Glutamatergic neuron (in vitro differentiated cells): ENCODE data around the gene SF3B2. TPM values are rescaled to one million over a fixed set of nuclear protein-coding genes. Genes with fewer than 3 reads are reported as not detected.
"Not testable (repeated sequence)": the region's sequence is repeated elsewhere in the genome, so short reads cannot be mapped to it uniquely, and the experiment has no call there.

Experiments
- DNase-seq: peaks from one replicate; pipeline ENCODE4 v3.0.0; 2022
- H3K27ac Mint-ChIP-seq: one replicate; pipeline ENCODE4 v1.8.0; 2020; ENCODE audit warnings: mild to moderate bottlenecking, mixed read lengths, inconsistent platforms; ENCODE audit not compliant: unreplicated experiment
- H3K27me3 Mint-ChIP-seq: one replicate; pipeline ENCODE4 v1.8.0; 2020; ENCODE audit warnings: mild to moderate bottlenecking, moderate library complexity, mixed read lengths, inconsistent platforms; ENCODE audit not compliant: unreplicated experiment
- H3K36me3 Mint-ChIP-seq: one replicate; pipeline ENCODE4 v1.8.0; 2020; ENCODE audit warnings: mild to moderate bottlenecking, mixed read lengths, inconsistent platforms; ENCODE audit not compliant: unreplicated experiment
- H3K4me1 Mint-ChIP-seq: one replicate; pipeline ENCODE4 v1.8.0; 2020; ENCODE audit warnings: mild to moderate bottlenecking, low read depth, mixed read lengths, inconsistent platforms; ENCODE audit not compliant: unreplicated experiment
- H3K4me3 Mint-ChIP-seq: one replicate; pipeline ENCODE4 v1.8.0; 2020; ENCODE audit warnings: mild to moderate bottlenecking, mixed read lengths, inconsistent platforms; ENCODE audit not compliant: unreplicated experiment
- H3K9me3 Mint-ChIP-seq: one replicate; pipeline ENCODE4 v1.8.0; 2020; ENCODE audit warnings: mild to moderate bottlenecking, moderate library complexity, mixed read lengths, inconsistent platforms; ENCODE audit not compliant: unreplicated experiment
- total RNA-seq: library from RNA; stranded (reverse); fragmentation: NEBNext Ultra II Directional; extraction: Animal tissue kit (Norgen Biotek cat#: 25700); gene quantifications from one replicate; pipeline ENCODE4 v1.2.1, GENCODE V29; 2021; ENCODE audit not compliant: unreplicated experiment
- TF ChIP-seq, protein P1 (sequence below): fragments of 200-600 bp; sonication (generic); IDR thresholded peaks from one replicate; pipeline ENCODE4 v1.5.0; 2021; ENCODE audit not compliant: partially characterized antibody, unreplicated experiment

SF3B2 gene
- total RNA-seq, 1 donor from 2014 or later, result 187 TPM

DNA sequence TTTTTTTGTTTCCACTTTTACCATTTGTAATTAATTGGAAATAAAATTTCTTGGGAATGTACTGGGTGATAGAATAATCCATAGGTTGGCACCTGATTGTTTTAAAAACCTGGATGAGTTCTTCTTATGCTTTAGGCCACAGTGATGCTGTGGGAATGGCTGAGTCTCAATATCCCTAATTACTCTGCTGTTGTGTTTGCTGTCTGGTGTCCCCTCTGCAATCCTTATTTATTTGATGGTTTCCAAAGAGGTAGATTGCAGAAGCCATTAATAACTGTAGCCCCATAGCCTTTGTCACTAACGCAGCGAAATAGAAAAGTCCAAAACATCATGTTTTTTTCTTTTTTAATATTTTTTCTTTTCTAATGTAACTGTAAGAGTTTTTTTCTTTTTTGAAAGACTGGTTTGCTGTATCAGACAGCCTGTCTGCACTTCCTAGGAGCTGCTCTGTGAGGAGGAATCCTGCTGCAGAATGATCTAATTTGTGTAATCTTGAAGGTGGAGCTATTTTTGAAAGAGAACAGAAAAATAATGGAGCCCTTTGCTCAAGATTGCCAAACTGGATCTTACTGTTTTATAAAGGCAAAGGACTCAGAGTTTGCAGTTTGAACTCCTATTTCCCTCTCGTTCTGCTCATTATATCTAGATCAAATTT lies 32.8 kb downstream of the SF3B2 start:
- Mint-ChIP-seq H3K9me3 (peaks cover 3% of the 10 kb centered on the region), H3K36me3 (no peaks in the 10 kb centered on the region), H3K27me3 (no peaks in the 10 kb centered on the region), H3K27ac (no peak overlapping the region), H3K4me3 (no peak overlapping the region), H3K4me1 (peaks cover 12% of the 10 kb centered on the region)
- no peak for DNase-seq
- TF ChIP-seq, protein P1, sequence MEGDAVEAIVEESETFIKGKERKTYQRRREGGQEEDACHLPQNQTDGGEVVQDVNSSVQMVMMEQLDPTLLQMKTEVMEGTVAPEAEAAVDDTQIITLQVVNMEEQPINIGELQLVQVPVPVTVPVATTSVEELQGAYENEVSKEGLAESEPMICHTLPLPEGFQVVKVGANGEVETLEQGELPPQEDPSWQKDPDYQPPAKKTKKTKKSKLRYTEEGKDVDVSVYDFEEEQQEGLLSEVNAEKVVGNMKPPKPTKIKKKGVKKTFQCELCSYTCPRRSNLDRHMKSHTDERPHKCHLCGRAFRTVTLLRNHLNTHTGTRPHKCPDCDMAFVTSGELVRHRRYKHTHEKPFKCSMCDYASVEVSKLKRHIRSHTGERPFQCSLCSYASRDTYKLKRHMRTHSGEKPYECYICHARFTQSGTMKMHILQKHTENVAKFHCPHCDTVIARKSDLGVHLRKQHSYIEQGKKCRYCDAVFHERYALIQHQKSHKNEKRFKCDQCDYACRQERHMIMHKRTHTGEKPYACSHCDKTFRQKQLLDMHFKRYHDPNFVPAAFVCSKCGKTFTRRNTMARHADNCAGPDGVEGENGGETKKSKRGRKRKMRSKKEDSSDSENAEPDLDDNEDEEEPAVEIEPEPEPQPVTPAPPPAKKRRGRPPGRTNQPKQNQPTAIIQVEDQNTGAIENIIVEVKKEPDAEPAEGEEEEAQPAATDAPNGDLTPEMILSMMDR, result no peak

DNA sequence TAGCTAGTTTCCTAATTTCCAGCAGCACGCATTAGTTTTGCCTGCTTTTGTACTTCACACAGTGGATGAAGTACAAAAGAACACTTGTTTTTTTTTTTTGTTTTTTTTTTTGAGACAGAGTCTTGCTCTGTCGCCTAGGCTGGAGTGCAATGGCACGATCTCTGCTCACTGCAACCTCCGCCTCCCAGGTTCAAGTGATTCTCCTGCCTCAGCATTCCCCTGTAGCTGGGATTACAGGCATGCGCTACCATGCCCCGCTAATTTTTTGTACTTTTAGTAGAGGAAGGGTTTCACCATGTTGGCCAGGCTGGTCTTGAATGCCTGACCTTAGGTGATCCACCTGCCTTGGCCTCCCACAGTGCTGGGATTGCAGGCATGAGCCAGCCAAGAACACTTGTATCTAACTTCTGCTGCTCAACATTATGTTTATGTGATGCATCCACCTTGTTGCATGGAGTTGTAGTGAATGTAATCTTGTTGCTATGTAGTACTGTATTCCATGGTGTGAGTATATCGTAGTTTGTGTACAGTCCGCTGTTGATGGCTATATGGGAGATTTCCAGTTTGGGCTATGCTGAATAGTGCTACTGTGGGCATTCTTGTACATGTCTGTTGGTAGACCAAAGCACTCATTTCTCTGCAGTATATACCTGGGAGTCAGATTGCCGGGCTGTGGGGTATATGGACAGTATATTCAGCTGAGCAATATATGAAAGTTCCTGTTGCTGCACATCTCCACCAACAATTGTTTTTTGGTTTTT lies 35.2 kb downstream of the SF3B2 start:
- H3K9me3 Mint-ChIP-seq, result peaks cover 2% of the 10 kb centered on the region
- no peak overlapping the region for H3K4me3 Mint-ChIP-seq
- TF ChIP-seq, protein P1, result no peak
- DNase-seq, result no peak
- no peaks in the 10 kb centered on the region for H3K27me3 Mint-ChIP-seq
- no peak overlapping the region for H3K27ac Mint-ChIP-seq
- H3K4me1 Mint-ChIP-seq, result peaks cover 12% of the 10 kb centered on the region
- H3K36me3 Mint-ChIP-seq, result no peaks in the 10 kb centered on the region

DNA sequence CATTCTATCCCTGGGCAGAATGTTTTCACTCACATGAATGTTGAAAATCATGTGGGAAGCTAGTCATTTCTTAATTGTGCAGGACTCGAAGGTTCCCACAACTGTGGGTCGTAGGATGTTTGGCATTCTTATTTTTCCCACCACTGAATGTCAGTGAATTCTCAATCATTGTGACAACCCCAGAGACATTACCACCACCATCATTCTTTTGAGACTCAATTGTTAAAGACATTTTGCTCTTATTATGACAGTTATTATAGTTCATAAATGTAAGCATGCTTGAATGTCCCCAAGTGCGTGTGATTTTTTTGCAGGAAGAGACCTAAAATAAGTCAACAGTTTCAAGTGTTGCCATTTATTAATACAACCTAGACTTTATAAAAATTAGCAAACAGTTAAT lies 36.9 kb downstream of the SF3B2 start:
- no peak overlapping the region for H3K4me3 Mint-ChIP-seq
- no peaks in the 10 kb centered on the region for H3K27me3 Mint-ChIP-seq
- H3K36me3 Mint-ChIP-seq, result no peaks in the 10 kb centered on the region
- no peak for DNase-seq
- no peaks in the 10 kb centered on the region for H3K9me3 Mint-ChIP-seq
- H3K27ac Mint-ChIP-seq, result no peak overlapping the region
- peaks cover under 1% of the 10 kb centered on the region for H3K4me1 Mint-ChIP-seq
- TF ChIP-seq, protein P1, result no peak

DNA sequence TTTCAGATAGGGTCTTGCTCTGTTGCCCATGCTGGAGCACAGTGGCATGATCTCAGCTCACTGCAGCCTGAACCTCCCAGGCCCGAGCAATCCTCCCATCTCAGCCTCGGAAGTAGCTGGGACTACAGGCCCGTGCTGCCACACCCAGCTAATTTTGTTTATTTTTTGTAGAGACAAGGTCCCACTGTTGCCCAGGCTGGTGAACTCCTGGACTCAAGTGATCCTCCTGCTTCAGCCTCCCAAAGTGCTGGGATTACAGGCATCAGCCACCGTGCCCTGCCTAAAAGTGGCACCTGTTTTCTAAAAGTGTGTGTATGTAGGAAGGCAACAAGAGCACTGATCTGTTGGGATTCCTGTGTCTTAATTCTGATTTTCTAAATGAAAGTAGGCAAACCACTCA lies 38.1 kb downstream of the SF3B2 start:
- TF ChIP-seq, protein P1, result no peak
- Mint-ChIP-seq H3K36me3 (no peaks in the 10 kb centered on the region), H3K4me3 (no peak overlapping the region), H3K4me1 (no peaks in the 10 kb centered on the region), H3K27ac (no peak overlapping the region), H3K27me3 (no peaks in the 10 kb centered on the region), H3K9me3 (no peaks in the 10 kb centered on the region)
- no peak for DNase-seq

DNA sequence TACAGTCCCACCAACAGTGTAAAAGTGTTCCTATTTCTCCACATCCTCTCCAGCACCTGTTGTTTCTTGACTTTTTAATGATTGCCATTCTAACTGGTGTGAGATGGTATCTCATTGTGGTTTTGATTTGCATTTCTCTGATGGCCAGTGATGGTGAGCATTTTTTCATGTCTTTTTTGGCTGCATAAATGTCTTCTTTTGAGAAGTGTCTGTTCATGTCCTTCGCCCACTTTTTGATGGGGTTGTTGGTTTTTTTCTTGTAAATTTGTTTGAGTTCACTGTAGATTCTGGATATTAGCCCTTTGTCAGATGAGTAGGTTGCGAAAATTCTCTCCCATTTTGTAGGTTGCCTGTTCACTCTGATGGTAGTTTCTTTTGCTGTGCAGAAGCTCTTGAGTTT lies 40.0 kb downstream of the SF3B2 start:
- not testable (repeated sequence) for DNase-seq, H3K4me3 Mint-ChIP-seq, H3K4me1 Mint-ChIP-seq, H3K9me3 Mint-ChIP-seq, H3K36me3 Mint-ChIP-seq, H3K27me3 Mint-ChIP-seq, H3K27ac Mint-ChIP-seq

DNA sequence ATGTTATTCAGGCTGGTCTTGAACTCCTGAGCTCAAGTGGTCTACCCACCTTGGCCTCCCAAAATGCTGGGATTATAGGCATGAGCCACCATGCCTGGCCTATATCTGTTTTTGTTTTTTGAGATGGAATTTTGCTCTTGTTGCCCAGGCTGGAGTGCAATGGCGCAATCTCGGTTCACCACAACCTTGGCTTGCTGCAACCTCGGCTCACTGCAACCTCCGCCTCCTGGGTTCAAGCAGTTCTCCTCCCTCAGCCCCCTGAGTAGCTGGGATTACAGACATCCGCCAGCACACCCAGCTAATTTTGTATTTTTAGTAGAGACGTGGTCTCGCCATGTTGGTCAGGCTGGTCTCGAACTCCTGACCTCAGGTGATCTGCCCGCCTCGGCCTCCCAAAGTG lies 47.6 kb downstream of the SF3B2 start:
- not testable (repeated sequence) for H3K4me1 Mint-ChIP-seq, H3K27me3 Mint-ChIP-seq, H3K4me3 Mint-ChIP-seq, H3K36me3 Mint-ChIP-seq, DNase-seq, H3K9me3 Mint-ChIP-seq, H3K27ac Mint-ChIP-seq
